Activated B cell treated with CpG ODN at 0.5 μM for 24 hours (primary cell): ENCODE results near the gene SPECC1L. TPM values are rescaled to one million over a fixed set of nuclear protein-coding genes. Genes with fewer than 3 reads are reported as not detected.
"Not testable (repeated sequence)": the region's sequence is repeated elsewhere in the genome, so short reads cannot be mapped to it uniquely, and the experiment has no call there.

Experiments used
- ATAC-seq: fragments of 200-7000 bp; cut with Tn5 transposase; one replicate; pipeline ENCODE4 v1.10.0; 2021; ENCODE audit warnings: low read depth, mild to moderate bottlenecking, moderate library complexity
- CTCF ChIA-PET: fragments of 350-600 bp; sonication (Branson Sonifier 250); formaldehyde crosslinking; loops from one replicate; lab custom pipeline; 2021; ENCODE audit warnings: antibody characterized with exemption; lab: Charles Lee
- POLR2A ChIA-PET: fragments of 350-600 bp; sonication (Branson Sonifier 250); formaldehyde crosslinking; loops from one replicate; lab custom pipeline; 2021; ENCODE audit warnings: antibody characterized with exemption; lab: Charles Lee
- DNase-seq: peaks from one replicate; pipeline ENCODE4 v3.0.0; 2022
- H3K27ac Mint-ChIP-seq: one replicate; pipeline ENCODE4 v1.8.0; 2020; ENCODE audit warnings: mixed read lengths
- H3K27me3 Mint-ChIP-seq: one replicate; pipeline ENCODE4 v1.8.0; 2021; ENCODE audit warnings: mixed read lengths
- H3K36me3 Mint-ChIP-seq: one replicate; pipeline ENCODE4 v1.8.0; 2021; ENCODE audit warnings: low read depth, mixed read lengths
- H3K4me1 Mint-ChIP-seq: one replicate; pipeline ENCODE4 v1.8.0; 2021; ENCODE audit warnings: mixed read lengths
- H3K4me3 Mint-ChIP-seq: one replicate; pipeline ENCODE4 v1.8.0; 2020; ENCODE audit warnings: mild to moderate bottlenecking, mixed read lengths
- H3K9me3 Mint-ChIP-seq: one replicate; pipeline ENCODE4 v1.8.0; 2020; ENCODE audit warnings: mixed read lengths
- CTCF ChIP-seq: fragments of 200-600 bp; IDR thresholded peaks from one replicate; pipeline ENCODE4 v1.8.0; 2022; ENCODE audit warnings: antibody characterized with exemption, mild to moderate bottlenecking
- intact Hi-C: fragments of 100-400 bp; cut with micrococcal nuclease; formaldehyde crosslinking; loops from one replicate; pipeline ENCODE4 v1.15.1; 2024
- total RNA-seq: library from RNA; stranded (reverse); gene quantifications from 2 replicates; pipeline ENCODE4 v1.2.3, GENCODE V29; 2022

SPECC1L gene
- total RNA-seq, 1 donor from 2014 or later, result 59.0 TPM

- no peak for ATAC-seq
- intact Hi-C loops, result no loop called here
- Mint-ChIP-seq H3K9me3 (no peaks in the 10 kb centered on the region), H3K4me1 (no peaks in the 10 kb centered on the region), H3K27ac (no peak overlapping the region), H3K4me3 (no peak overlapping the region), H3K27me3 (no peaks in the 10 kb centered on the region), H3K36me3 (no peaks in the 10 kb centered on the region)
- ChIA-PET POLR2A (no interaction called here), CTCF (no interaction called here)
- DNase-seq, result no peak
- no peak for TF ChIP-seq CTCF
Observed at GRCh38 chr22:24233816-24234215, 36.8 kb upstream of the SPECC1L start.

GRCh38 chr22:24235315-24235714 is 35.3 kb upstream of the SPECC1L start:
- intact Hi-C loops, result no loop called here
- CTCF ChIA-PET, result no interaction called here

GRCh38 chr22:24236656-24237055 is 34.0 kb upstream of the SPECC1L start:
- ATAC-seq, result no peak
- Mint-ChIP-seq H3K4me3 (no peak overlapping the region), H3K4me1 (peaks cover 2% of the 10 kb centered on the region), H3K27ac (no peak overlapping the region), H3K9me3 (no peaks in the 10 kb centered on the region), H3K36me3 (no peaks in the 10 kb centered on the region), H3K27me3 (no peaks in the 10 kb centered on the region)
- CTCF ChIA-PET, result no interaction called here
- intact Hi-C loops, result no loop called here
- no peak for DNase-seq
- TF ChIP-seq CTCF, result no peak
- POLR2A ChIA-PET, result no interaction called here

More at GRCh38 chr22:24235315-24235714, 35.3 kb upstream of the SPECC1L start:
- DNase-seq (no peak), ATAC-seq (no peak)
- Mint-ChIP-seq H3K36me3 (no peaks in the 10 kb centered on the region), H3K27me3 (no peaks in the 10 kb centered on the region), H3K9me3 (no peaks in the 10 kb centered on the region), H3K27ac (no peak overlapping the region), H3K4me1 (no peaks in the 10 kb centered on the region), H3K4me3 (no peak overlapping the region)
- POLR2A ChIA-PET, result no interaction called here
- TF ChIP-seq CTCF, result no peak

- CTCF ChIA-PET, H3K9me3 Mint-ChIP-seq, POLR2A ChIA-PET, ATAC-seq, H3K27me3 Mint-ChIP-seq, H3K4me3 Mint-ChIP-seq, H3K27ac Mint-ChIP-seq, DNase-seq, H3K36me3 Mint-ChIP-seq, intact Hi-C loops: not testable (repeated sequence)
- H3K4me1 Mint-ChIP-seq, result peaks cover 15% of the 10 kb centered on the region
Observed at GRCh38 chr22:24238101-24238694, 32.4 kb upstream of the SPECC1L start.

GRCh38 chr22:24240381-24240780 is 30.2 kb upstream of the SPECC1L start:
- Mint-ChIP-seq H3K36me3 (no peaks in the 10 kb centered on the region), H3K4me1 (peaks cover 21% of the 10 kb centered on the region), H3K27ac (no peak overlapping the region), H3K4me3 (no peak overlapping the region), H3K27me3 (no peaks in the 10 kb centered on the region), H3K9me3 (no peaks in the 10 kb centered on the region)
- no peak for TF ChIP-seq CTCF
- ChIA-PET CTCF (interaction anchor here (1.1 kb wide), 1 partner anchor 10 kb away, joined by 5 read pairs; no protein-coding TSS in a partner anchor), POLR2A (no interaction called here)
- DNase-seq, result no peak
- intact Hi-C loops, result no loop called here
- ATAC-seq, result no peak

- H3K27me3 Mint-ChIP-seq, H3K9me3 Mint-ChIP-seq, H3K36me3 Mint-ChIP-seq, H3K4me3 Mint-ChIP-seq, ATAC-seq, intact Hi-C loops, H3K27ac Mint-ChIP-seq, DNase-seq: not testable (repeated sequence)
- H3K4me1 Mint-ChIP-seq, result peaks cover 21% of the 10 kb centered on the region
- ChIA-PET POLR2A (interaction anchor here (0.6 kb wide), 1 partner anchor 360 kb away, joined by 5 read pairs; no protein-coding TSS in a partner anchor), CTCF (interaction anchor here (1.1 to 2.0 kb wide), 2 partner anchors 11 to 84 kb away, joined by 5 to 10 read pairs; no protein-coding TSS in a partner anchor)
Observed at GRCh38 chr22:24240985-24241692, 29.5 kb upstream of the SPECC1L start.

GRCh38 chr22:24243417-24243816 is 27.2 kb upstream of the SPECC1L start:
- POLR2A ChIA-PET, result interaction anchor here (1.4 kb wide), 1 partner anchor 87 kb away, joined by 4 read pairs; no protein-coding TSS in a partner anchor
- H3K27me3 Mint-ChIP-seq, intact Hi-C loops, H3K27ac Mint-ChIP-seq, ATAC-seq, H3K36me3 Mint-ChIP-seq, DNase-seq, H3K9me3 Mint-ChIP-seq: not testable (repeated sequence)
- peak overlapping the region; percentile 47 for H3K4me3 Mint-ChIP-seq
- CTCF ChIA-PET, result interaction anchor here (1.2 to 2.0 kb wide), 2 partner anchors 53 to 86 kb away, joined by 3 to 10 read pairs; no protein-coding TSS in a partner anchor
- H3K4me1 Mint-ChIP-seq, result peaks cover 21% of the 10 kb centered on the region
